PFSK-1 (cell line): ENCODE data around the gene NAT8L.

Experiments used
- FOXP2 ChIP-seq: optimal IDR thresholded peaks from 2 replicates; pipeline ENCODE3; 2011; ENCODE audit warnings: borderline replicate concordance, control low read depth, inconsistent platforms; ENCODE audit not compliant: insufficient read depth; ENCODE audit errors: extremely low read length, extremely low read depth
- POLR2AphosphoS5 ChIP-seq: IDR thresholded peaks from 2 replicates; pipeline ENCODE4 v1.6.1; 2012; ENCODE audit warnings: low read depth, mild to moderate bottlenecking, control low read depth, low read length, moderate library complexity
- SIN3A ChIP-seq: IDR thresholded peaks from 2 replicates; pipeline ENCODE4 v1.6.1; 2012; ENCODE audit warnings: mild to moderate bottlenecking, low read length, moderate library complexity, borderline replicate concordance; ENCODE audit not compliant: insufficient read depth
- TAF1 ChIP-seq: IDR thresholded peaks from 2 replicates; pipeline ENCODE4 v1.6.1; 2012; ENCODE audit warnings: low read length, control low read depth, borderline replicate concordance; ENCODE audit not compliant: insufficient read depth
- TF ChIP-seq, protein P1 (sequence below), 2 experiments: IDR thresholded peaks; 2 replicates each; pipeline versions ENCODE4 v1.6.1 to v1.8.0; 2011 to 2012; ENCODE audit warnings: low read depth in 2 of 2, low read length in 2 of 2, control low read depth in 1 of 2, inconsistent platforms in 1 of 2, mild to moderate bottlenecking in 1 of 2, moderate library complexity in 1 of 2; ENCODE audit not compliant: insufficient read depth in 1 of 2

Gene NAT8L

DNA sequence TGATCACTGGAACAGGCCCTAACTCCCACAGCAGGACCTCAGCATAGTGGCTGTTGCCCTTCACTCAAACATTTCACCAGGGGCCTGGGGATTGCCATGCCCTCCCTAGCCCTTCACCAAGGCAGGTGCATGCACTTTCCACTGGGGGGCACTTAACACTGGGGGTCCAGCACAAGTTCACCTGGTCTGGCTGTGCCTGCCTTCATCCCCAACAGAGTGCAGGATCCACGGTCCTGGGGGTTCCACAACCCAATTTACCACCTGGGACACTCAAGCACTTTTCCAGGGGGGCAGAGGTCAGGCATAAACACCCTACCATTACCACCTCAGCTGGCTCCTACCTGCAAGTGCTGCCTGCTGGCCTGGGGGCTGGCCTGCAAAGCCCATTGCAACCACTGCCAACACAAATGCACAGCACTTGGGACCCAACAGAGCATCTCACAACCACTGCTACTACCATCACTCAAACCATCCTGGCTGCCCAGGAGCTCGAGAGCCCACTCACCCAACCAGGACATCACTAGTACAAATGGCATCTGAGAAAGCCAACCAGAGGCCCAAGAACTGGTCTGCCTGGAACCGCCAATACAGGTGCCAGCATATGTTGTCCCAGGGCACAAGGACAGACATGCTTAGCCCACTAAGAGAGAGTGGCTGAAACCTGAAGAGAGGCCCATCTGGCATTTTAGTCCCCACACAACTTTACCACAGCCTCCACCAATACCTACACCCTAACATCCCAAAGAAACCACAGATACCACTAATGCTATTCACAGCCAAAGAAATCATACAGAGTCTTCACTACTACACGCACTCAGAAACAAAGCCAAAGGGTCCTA, 43.1 kb downstream of the NAT8L start:
- TF ChIP-seq POLR2AphosphoS5 (no peak), FOXP2 (no peak), SIN3A (no peak), TAF1 (no peak)
- TF ChIP-seq, protein P1, sequence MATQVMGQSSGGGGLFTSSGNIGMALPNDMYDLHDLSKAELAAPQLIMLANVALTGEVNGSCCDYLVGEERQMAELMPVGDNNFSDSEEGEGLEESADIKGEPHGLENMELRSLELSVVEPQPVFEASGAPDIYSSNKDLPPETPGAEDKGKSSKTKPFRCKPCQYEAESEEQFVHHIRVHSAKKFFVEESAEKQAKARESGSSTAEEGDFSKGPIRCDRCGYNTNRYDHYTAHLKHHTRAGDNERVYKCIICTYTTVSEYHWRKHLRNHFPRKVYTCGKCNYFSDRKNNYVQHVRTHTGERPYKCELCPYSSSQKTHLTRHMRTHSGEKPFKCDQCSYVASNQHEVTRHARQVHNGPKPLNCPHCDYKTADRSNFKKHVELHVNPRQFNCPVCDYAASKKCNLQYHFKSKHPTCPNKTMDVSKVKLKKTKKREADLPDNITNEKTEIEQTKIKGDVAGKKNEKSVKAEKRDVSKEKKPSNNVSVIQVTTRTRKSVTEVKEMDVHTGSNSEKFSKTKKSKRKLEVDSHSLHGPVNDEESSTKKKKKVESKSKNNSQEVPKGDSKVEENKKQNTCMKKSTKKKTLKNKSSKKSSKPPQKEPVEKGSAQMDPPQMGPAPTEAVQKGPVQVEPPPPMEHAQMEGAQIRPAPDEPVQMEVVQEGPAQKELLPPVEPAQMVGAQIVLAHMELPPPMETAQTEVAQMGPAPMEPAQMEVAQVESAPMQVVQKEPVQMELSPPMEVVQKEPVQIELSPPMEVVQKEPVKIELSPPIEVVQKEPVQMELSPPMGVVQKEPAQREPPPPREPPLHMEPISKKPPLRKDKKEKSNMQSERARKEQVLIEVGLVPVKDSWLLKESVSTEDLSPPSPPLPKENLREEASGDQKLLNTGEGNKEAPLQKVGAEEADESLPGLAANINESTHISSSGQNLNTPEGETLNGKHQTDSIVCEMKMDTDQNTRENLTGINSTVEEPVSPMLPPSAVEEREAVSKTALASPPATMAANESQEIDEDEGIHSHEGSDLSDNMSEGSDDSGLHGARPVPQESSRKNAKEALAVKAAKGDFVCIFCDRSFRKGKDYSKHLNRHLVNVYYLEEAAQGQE (IDR thresholded peaks at IDR 0.05; ENCODE audit: insufficient read depth in 1 of 2, low read depth in 2 of 2, low read length in 2 of 2), result no peak

DNA sequence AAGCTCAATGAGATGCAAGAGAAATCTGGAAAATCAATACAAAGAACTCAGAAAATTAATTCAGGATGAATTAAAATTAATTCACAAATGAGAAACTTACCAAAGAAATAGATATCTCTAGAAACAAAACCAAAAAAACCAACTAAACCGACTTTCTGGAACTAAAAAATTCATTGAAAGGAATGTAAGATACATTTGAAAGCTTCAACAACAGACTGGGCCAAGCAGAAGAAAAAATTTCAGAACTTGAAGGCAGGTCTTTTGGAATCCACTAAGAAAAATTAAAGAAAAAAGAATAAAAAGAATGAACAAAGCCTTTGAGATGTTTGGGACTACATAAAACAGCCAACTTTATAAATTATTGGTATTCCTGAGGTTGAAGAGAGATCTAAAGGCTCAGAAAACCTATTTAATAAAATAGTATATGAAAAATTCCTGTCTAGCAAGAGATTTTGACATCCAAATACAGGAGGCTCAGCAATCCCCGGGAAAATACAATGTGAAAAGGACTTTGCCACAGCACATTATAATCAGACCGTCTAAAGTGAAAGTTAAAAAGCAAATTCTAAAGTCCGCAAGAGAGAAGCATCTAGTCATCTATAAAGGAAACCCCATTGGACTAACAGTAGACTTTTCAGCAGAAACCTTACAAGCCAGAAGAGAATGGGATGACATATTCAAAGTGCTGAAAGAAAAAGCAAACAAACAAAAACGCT, 44.2 kb downstream of the NAT8L start:
- TF ChIP-seq, protein P1 (IDR thresholded peaks at IDR 0.05; ENCODE audit: insufficient read depth in 1 of 2, low read depth in 2 of 2, low read length in 2 of 2), result no peak
- TF ChIP-seq FOXP2 (no peak), POLR2AphosphoS5 (no peak), SIN3A (no peak), TAF1 (no peak)

DNA sequence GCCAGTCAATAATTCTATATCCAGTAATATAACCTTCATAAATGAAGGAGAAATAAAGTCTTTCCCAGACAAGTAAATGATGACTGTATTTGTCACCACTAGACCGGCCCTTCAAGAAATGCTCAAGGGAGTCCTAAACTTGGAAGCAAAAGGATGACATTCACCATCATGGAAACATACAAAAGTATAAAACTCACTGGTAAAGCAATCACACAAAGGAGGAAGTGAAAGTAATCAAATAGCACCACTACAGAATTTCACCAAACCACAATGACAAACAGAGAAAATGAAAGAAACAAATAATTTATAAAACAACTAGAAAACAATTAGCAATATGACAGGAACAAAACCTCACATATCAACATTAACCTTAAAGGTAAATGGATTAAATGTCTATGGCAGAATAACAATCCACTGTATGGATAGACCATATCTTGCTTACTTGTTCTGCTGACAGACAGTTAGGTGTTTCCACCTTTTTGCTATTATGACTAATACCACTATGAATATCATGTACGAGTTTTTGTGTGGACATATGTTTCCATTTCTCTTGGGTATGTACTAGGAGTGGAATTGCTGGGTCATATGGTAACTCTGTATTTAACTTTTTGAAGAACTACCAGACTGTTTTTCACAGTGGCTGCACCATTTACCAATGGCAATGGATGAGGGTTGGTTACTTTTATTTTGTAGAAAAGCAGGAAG, 44.9 kb downstream of the NAT8L start:
- no peak for TF ChIP-seq SIN3A

DNA sequence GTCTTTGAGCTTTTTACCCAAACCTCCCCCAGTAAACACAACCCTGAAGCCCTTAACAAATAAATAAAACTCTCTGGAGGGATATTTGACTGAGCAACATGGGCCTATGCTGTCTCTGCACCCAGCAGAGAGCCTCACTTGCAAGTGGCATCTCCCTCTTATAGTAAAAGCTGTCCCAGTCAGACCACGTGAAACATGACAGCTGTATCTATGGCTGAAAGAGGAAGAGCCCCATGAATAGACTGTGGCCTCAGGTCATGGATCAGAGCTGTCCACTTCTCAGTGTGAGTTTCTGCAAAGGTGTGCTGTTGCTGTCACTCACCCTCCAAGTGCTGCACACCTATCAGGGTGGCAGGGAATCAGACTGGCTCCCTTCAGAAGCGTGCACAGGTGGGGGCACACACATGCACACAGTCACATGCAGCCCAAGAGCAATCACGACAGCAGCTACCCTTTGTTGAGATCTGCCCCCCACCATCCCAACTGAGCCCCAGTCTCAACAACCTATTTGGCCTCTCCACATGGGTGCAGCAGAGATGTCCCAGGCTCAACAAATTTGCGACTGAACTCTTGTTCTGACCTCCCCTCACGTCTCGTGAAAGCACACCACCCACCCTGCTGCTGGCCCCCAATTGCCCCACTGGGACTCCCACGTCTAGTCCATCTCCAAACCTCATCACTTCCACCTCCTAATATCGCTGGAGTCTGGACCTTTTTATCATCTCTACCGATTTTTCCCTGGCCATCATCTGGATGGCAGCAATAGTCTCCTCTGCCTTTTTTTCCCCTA, 45.6 kb downstream of the NAT8L start:
- TF ChIP-seq FOXP2 (no peak), POLR2AphosphoS5 (no peak), SIN3A (no peak), TAF1 (no peak)
- TF ChIP-seq, protein P1 (IDR thresholded peaks at IDR 0.05; ENCODE audit: insufficient read depth in 1 of 2, low read depth in 2 of 2, low read length in 2 of 2), result no peak

DNA sequence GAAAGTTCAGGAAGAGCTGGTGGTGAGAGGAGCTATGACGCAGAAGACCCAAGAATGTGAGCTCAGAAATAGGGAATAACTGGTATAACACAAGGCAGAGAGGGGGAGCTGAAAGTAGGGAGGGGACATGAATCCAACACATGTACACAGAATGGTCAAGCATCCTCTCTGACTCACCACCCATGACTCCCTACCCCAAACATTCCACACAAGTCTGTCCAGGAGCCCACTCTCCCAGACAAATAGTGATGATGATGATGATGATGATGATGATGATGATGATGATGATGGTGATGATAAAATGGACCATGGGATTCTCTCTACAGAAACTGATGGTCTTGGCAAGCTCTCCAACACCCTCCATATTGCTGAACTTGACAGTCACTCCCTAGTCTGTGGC, 46.4 kb downstream of the NAT8L start:
- TF ChIP-seq, protein P1 (IDR thresholded peaks at IDR 0.05; ENCODE audit: insufficient read depth in 1 of 2, low read depth in 2 of 2, low read length in 2 of 2), result no peak
- TF ChIP-seq FOXP2, result no peak
- TF ChIP-seq POLR2AphosphoS5, result no peak
- TF ChIP-seq TAF1, result no peak
- TF ChIP-seq SIN3A, result no peak
